Measurements from ENCODE around the gene TRIM6.
A peak's percentile ranks its signal among the peaks of the same experiment; 100 is the strongest.
"Not testable (repeated sequence)": the region's sequence is repeated elsewhere in the genome, so short reads cannot be mapped to it uniquely, and the experiment has no call there.

The TRIM6 gene

GRCh38 chr11:5604896-5605295 is 8.5 kb downstream of the TRIM6 start:
- no peak for DNase-seq

DNA sequence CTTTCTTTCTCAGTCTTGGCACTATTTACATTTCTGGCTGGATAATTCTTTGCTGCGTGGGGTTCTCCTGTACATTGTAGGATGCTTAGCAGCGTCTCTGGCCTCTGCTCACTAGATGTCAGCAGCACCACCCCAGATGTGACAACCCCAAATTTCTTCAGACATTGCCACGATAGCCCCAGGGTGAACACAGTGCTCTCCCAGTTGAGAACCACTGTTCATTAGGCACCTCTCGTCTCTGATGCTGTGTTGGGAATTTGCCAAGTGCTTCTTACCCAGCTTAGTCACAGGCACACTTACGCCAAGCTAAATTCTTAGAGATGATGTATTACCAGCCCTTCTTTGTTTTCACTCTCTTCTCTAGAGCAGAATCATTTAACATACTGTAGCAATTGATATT is 9.4 kb downstream of the TRIM6 start:
- no peak for DNase-seq

DNA sequence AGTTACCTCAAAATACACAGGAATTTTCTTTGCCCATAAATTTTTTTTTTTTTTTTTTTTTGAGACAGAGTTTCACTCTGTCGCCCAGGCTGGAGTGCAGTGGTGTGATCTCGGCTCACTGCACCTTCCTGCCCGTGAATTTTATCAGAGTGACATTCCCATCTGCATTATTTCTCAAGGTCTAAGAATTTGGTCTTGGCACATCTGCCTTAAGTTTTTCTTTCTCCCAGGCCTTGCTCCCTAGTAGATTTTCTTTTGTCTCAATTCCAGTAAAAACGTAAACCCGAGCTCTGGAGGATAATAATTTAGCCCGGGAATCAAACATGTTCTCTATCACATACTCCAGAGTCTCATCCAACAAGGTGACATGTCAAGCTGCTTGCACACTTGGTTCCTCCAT is 12.4 kb downstream of the TRIM6 start:
- DNase-seq = no peak

GRCh38 chr11:5610446-5610845 is 14.0 kb downstream of the TRIM6 start:
- no peak for DNase-seq

- no peak for DNase-seq
Observed at GRCh38 chr11:5611627-5612026, 15.2 kb downstream of the TRIM6 start.

DNA sequence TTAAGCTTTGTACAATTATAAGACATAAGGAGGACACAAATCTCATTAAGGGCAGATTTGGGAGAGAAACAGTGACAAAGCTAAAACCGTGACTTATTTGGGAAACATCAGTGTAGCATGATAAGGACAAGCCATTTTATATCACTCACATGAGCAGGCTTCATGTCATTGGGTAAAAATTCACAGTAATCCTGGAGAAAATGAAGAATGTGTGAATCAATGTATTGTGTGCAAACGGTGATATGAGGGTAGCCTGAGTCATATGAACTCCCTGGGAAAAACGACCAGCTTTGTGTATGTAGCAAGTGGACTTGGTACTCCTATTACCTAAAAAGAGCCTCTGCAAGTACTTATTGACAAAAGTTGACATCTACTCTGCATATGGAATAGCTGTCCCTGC is 22.4 kb downstream of the TRIM6 start:
- DNase-seq = no peak

GRCh38 chr11:5620651-5621521 is 24.4 kb downstream of the TRIM6 start:
- DNase-seq = no peak

- DNase-seq = no peak
Observed at GRCh38 chr11:5621580-5621979, 25.1 kb downstream of the TRIM6 start.

DNA sequence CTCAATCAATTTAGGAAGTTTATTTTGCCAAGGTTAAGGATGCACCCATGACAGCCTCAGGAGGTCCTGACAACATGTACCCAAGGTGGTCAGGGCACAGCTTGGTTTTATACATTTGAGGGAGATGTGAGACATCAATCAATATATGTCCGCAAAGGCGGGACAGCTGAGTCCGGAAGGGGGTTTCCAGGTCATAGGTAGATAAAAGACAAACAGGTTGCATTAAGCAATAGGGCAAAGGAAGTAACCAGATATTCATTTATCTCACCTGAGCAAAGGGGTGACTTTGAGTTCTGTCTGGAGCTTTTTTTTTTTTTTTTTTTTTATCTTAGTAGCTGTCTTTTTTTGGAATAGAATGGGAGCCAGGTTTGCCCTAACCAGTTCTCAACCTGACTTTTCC is 26.4 kb downstream of the TRIM6 start:
- no peak for DNase-seq

- DNase-seq = peak; percentile 48 to 63
Observed at GRCh38 chr11:5624489-5625279, 28.2 kb downstream of the TRIM6 start, which contains the start of gene TRIM34. TRIM34 (plus strand) TSS chr11:5625001; CDS start chr11:5632332, 7,331 bp downstream.

DNA sequence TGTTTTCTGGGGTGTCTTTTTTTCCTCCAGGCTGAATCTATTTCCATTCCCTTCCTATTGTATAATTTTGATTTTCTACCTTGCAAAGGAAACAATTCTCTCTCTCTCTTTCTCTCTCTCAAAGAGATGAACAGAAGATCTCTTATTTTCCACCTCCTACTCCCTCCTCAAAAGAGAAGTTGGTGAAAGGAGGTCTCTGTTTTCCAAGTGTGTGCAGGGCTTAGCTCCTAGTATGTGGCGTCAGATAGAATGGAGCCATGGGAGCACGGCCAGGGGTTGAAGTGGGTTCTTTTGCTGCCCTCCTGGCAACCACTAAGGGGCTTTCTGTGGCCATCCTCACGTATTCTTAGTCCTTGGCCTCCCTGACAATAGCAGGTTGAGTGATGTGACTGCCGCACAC is 28.8 kb downstream of the TRIM6 start:
- no peak for DNase-seq

- DNase-seq = no peak
Observed at GRCh38 chr11:5626196-5626595, 29.8 kb downstream of the TRIM6 start.

GRCh38 chr11:5631417-5631816 is 35.0 kb downstream of the TRIM6 start:
- DNase-seq = no peak

- no peak for DNase-seq
Observed at GRCh38 chr11:5631969-5632635, 35.7 kb downstream of the TRIM6 start.

- DNase-seq = no peak
Observed at GRCh38 chr11:5639953-5640352, 43.5 kb downstream of the TRIM6 start.

GRCh38 chr11:5643585-5643984 is 47.1 kb downstream of the TRIM6 start:
- no peak for DNase-seq

DNA sequence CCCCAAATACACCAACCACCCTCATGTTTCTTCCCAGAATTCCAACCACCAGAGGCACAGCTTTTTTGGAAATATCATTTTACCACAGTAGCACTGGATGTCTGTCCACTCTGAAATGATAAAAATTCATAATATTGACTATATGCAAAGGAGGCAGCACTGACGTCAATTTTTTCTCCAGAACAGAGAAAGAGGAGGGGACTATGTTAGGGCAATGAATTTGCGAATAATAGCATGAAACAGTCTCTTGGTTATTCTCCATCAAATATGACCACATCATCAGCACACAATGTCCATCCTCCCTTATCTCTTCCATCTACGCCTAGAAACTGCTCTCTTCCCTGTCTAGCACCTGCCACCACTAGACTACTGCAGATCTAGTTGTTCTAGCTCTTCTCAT is 49.7 kb downstream of the TRIM6 start:
- DNase-seq = no peak

- DNase-seq = no peak
Observed at GRCh38 chr11:5655474-5655873, 59.0 kb downstream of the TRIM6 start.

DNA sequence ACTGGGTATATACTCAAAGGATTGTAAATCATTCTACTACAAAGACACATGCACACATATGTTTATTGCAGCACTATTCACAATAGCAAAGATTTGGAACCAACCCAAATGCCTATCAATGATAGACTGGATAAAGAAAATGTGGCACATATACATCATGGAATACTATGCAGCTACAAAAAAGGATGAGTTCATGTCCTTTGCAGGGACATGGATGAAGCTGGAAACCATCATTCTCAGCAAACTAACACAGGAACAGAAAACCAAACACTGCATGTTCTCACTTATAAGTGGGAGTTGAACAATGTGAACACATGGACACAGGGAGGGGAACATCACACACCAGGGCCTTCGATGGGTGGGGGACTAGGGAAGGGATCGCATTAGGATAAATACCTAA is 60.5 kb downstream of the TRIM6 start:
- DNase-seq = not testable (repeated sequence)

DNA sequence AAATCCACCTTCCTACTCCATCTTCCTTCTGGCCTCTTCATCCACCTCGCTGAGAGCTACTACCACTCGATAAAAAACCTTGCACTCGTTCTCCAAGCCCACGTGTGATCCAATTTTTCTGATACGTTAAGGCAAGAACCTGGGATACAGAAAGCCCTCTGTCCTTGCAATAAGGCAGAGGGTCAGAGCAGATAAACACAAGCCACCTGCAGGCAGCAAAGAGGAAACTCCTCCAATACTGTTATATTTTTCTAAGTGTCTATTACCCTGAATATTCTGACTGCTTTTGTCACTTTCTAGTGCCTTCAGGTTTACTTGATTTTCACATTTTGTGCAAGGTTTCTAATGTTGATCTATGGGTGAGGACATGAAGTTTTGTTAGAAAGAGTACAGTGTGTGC is 61.9 kb downstream of the TRIM6 start:
- no peak for DNase-seq

Measured in activated CD4-positive, alpha-beta T cell treated with anti-CD3 and anti-CD28 coated beads, Interleukin-2, amount 50 U/mL, for 48 hours (primary cell).